H1 (cell line): ENCODE measurements around the gene SNED1. TPM values are rescaled to one million over a fixed set of nuclear protein-coding genes. Genes with fewer than 3 reads are reported as not detected.

Experiments
- CTCF ChIA-PET: fragments of 300-600 bp; sonication (Branson Sonifier 250); formaldehyde crosslinking; loops from one replicate; lab custom pipeline; 2021; ENCODE audit not compliant: partially characterized antibody; lab: Charles Lee
- POLR2A ChIA-PET: fragments of 300-600 bp; sonication (Branson Sonifier 250); formaldehyde crosslinking; loops from one replicate; lab custom pipeline; 2021; ENCODE audit warnings: inconsistent platforms; ENCODE audit not compliant: partially characterized antibody; lab: Charles Lee
- DNase-seq, 2 experiments: peaks; one replicate each; pipeline versions ENCODE4 v3.0.0 to v3.0.0-alpha.2; 2010 to 2022; ENCODE audit warnings: low spot score in 2 of 2, low read depth in 1 of 2, mixed read lengths in 1 of 2
- FAIRE-seq: peaks from 2 replicates; lab custom pipeline; 2011; peaks lifted over from hg19 to GRCh38; lab: Jason Lieb, UNC
- H2AFZ ChIP-seq: 2 replicates; pipeline ENCODE4 v1.8.1; 2012; ENCODE audit warnings: low read length, inconsistent platforms
- H2AK5ac ChIP-seq: 2 replicates; pipeline ENCODE4 v1.6.1; 2013; ENCODE audit warnings: low read depth, low read length
- H2BK120ac ChIP-seq: replicated peaks from 2 replicates; pipeline ENCODE3; 2013; ENCODE audit warnings: low read depth, low read length, inconsistent platforms
- H2BK12ac ChIP-seq: 2 replicates; pipeline ENCODE4 v1.6.1; 2013; ENCODE audit warnings: low read depth, low read length
- H2BK15ac ChIP-seq: 2 replicates; pipeline ENCODE4 v1.6.1; 2013; ENCODE audit warnings: low read length
- H2BK20ac ChIP-seq: 2 replicates; pipeline ENCODE4 v1.6.1; 2013; ENCODE audit warnings: low read length
- H2BK5ac ChIP-seq: 2 replicates; pipeline ENCODE4 v1.6.1; 2013; ENCODE audit warnings: low read depth, low read length
- H3K14ac ChIP-seq: 2 replicates; pipeline ENCODE4 v1.6.1; 2013; ENCODE audit warnings: inconsistent platforms; ENCODE audit not compliant: insufficient read length
- H3K18ac ChIP-seq: 2 replicates; pipeline ENCODE4 v1.6.1; 2013; ENCODE audit warnings: low read length; ENCODE audit errors: extremely low read depth
- H3K23ac ChIP-seq: 2 replicates; pipeline ENCODE4 v1.6.1; 2013; ENCODE audit warnings: inconsistent platforms; ENCODE audit not compliant: insufficient read length
- H3K23me2 ChIP-seq: 2 replicates; pipeline ENCODE4 v1.6.1; 2013; ENCODE audit warnings: low read depth, low read length
- H3K27ac ChIP-seq: 2 replicates; pipeline ENCODE4 v1.6.1; 2011; ENCODE audit warnings: low read depth, low read length, inconsistent platforms
- H3K27me3 ChIP-seq, 4 experiments: replicated peaks in 1 of 4; 1 replicate in 1 of 4; 2 replicates in 3 of 4; pipeline versions ENCODE4 v1.6.1 to v1.8.1; 2011 to 2013; ENCODE audit warnings: low read length in 3 of 4, mild to moderate bottlenecking in 3 of 4, inconsistent platforms in 2 of 4, mixed read lengths in 2 of 4, moderate library complexity in 1 of 4; ENCODE audit not compliant: control insufficient read depth in 3 of 4, insufficient read depth in 3 of 4; ENCODE audit errors: extremely low read depth in 1 of 4
- H3K36me3 ChIP-seq, 4 experiments: 2 replicates each; pipeline versions ENCODE4 v1.6.1 to v1.8.1; 2011 to 2013; ENCODE audit warnings: mild to moderate bottlenecking in 4 of 4, low read length in 3 of 4, moderate library complexity in 2 of 4, control low read depth in 1 of 4, inconsistent platforms in 1 of 4; ENCODE audit not compliant: insufficient read depth in 4 of 4, control insufficient read depth in 2 of 4
- H3K4ac ChIP-seq: replicated peaks from 2 replicates; pipeline ENCODE3; 2013; ENCODE audit warnings: low read length, low read depth, mixed read lengths, inconsistent platforms; ENCODE audit not compliant: insufficient read length
- H3K4me1 ChIP-seq, 4 experiments: replicated peaks in 1 of 4; 1 replicate in 1 of 4; 2 replicates in 3 of 4; pipeline versions ENCODE4 v1.6.1 to v1.8.1; 2011 to 2013; ENCODE audit warnings: low read length in 3 of 4, inconsistent platforms in 2 of 4, mixed read lengths in 1 of 4; ENCODE audit not compliant: insufficient read depth in 4 of 4, control insufficient read depth in 3 of 4
- H3K4me2 ChIP-seq, 2 experiments: 2 replicates each; pipeline versions ENCODE4 v1.6.1 to v1.8.1; 2011 to 2013; ENCODE audit warnings: low read depth in 2 of 2, low read length in 2 of 2, control low read depth in 1 of 2, inconsistent platforms in 1 of 2, mild to moderate bottlenecking in 1 of 2; ENCODE audit not compliant: insufficient read depth in 1 of 2
- H3K4me3 ChIP-seq, 4 experiments: fragments of 200-600, 300-600 bp in 1 of 4; sonication (generic), shearing (Covaris generic), sonication (Bioruptor Twin) in 1 of 4; 2 replicates each; pipeline versions ENCODE4 v1.5.1 to v1.8.1; 2011 to 2016; ENCODE audit warnings: low read length in 4 of 4, low read depth in 3 of 4, control low read depth in 2 of 4, inconsistent platforms in 2 of 4, mild to moderate bottlenecking in 2 of 4, mixed read lengths in 1 of 4, moderate library complexity in 1 of 4; ENCODE audit not compliant: insufficient read depth in 2 of 4; ENCODE audit errors: extremely low read depth in 1 of 4
- H3K56ac ChIP-seq: replicated peaks from 2 replicates; pipeline ENCODE3; 2013; ENCODE audit warnings: low read depth, mild to moderate bottlenecking, mixed read lengths, low read length, inconsistent platforms; ENCODE audit not compliant: insufficient read length
- H3K79me1 ChIP-seq: 2 replicates; pipeline ENCODE4 v1.6.1; 2013; ENCODE audit warnings: low read depth, low read length, control low read depth
- H3K79me2 ChIP-seq, 2 experiments: 2 replicates each; pipeline versions ENCODE4 v1.6.1 to v1.8.1; 2012 to 2013; ENCODE audit warnings: low read length in 2 of 2, mild to moderate bottlenecking in 2 of 2, inconsistent platforms in 1 of 2; ENCODE audit not compliant: insufficient read depth in 2 of 2, control insufficient read depth in 1 of 2
- H3K9ac ChIP-seq, 4 experiments: replicated peaks in 1 of 4; 1 replicate in 1 of 4; 2 replicates in 3 of 4; pipeline versions ENCODE4 v1.6.1 to v1.8.1; 2011 to 2013; ENCODE audit warnings: low read depth in 3 of 4, low read length in 3 of 4, control low read depth in 2 of 4, mild to moderate bottlenecking in 2 of 4, moderate library complexity in 2 of 4, inconsistent platforms in 1 of 4; ENCODE audit errors: extremely low read depth in 1 of 4
- H3K9me3 ChIP-seq, 2 experiments: 2 replicates each; pipeline versions ENCODE4 v1.6.1 to v1.8.1; 2012 to 2013; ENCODE audit warnings: mild to moderate bottlenecking in 2 of 2, moderate library complexity in 2 of 2, control low read depth in 1 of 2, inconsistent platforms in 1 of 2, low read depth in 1 of 2, low read length in 1 of 2, mixed read lengths in 1 of 2; ENCODE audit not compliant: insufficient read depth in 2 of 2
- H4K20me1 ChIP-seq, 2 experiments: replicated peaks in 1 of 2; 2 replicates each; pipeline versions ENCODE3 to v1.8.1; 2011 to 2013; ENCODE audit warnings: inconsistent platforms in 2 of 2, low read length in 2 of 2, mild to moderate bottlenecking in 1 of 2; ENCODE audit not compliant: insufficient read depth in 2 of 2, control insufficient read depth in 1 of 2
- H4K5ac ChIP-seq: 2 replicates; pipeline ENCODE4 v1.6.1; 2013; ENCODE audit warnings: low read length, low read depth, mixed read lengths, inconsistent platforms; ENCODE audit not compliant: insufficient read length
- H4K8ac ChIP-seq: 2 replicates; pipeline ENCODE4 v1.8.0; 2013; ENCODE audit warnings: mild to moderate bottlenecking, moderate library complexity, low read length, inconsistent platforms; ENCODE audit not compliant: insufficient read depth; ENCODE audit errors: extremely low read depth
- H4K91ac ChIP-seq: replicated peaks from 2 replicates; pipeline ENCODE3; 2013; ENCODE audit warnings: low read length, mixed read lengths, inconsistent platforms; ENCODE audit not compliant: insufficient read length
- PHF8 ChIP-seq: fragments of 200-600 bp; sonication (generic); conservative IDR thresholded peaks from 2 replicates; pipeline ENCODE4 v1.7.1; 2012; ENCODE audit warnings: low read depth, mild to moderate bottlenecking, inconsistent platforms, low read length, moderate library complexity
- WGBS, 2 experiments: shearing (Covaris generic) in 1 of 2; methylation state at CpG; one replicate each; pipeline versions ENCODE4 v1.1.6 to v1.1.7; 2013 to 2015; ENCODE audit warnings: low lambda C conversion rate in 2 of 2, mixed read lengths in 2 of 2, inconsistent platforms in 1 of 2, low coverage in 1 of 2, missing lambda C conversion rate in 1 of 2; ENCODE audit not compliant: insufficient replicate concordance in 2 of 2, insufficient coverage in 1 of 2, insufficient read length in 1 of 2; ENCODE audit errors: extremely low coverage in 1 of 2, missing lambda C conversion rate in 1 of 2; 5-methylcytosine and 5-hydroxymethylcytosine counted together
- polyA plus RNA-seq, 7 experiments: library from polyadenylated mRNA; depleted of rRNA in 3 of 7; stranded (reverse) in 5 of 7; unstranded in 2 of 7; fragments of >200 nt in 5 of 7; fragments of 200-250 nt in 2 of 7; gene quantifications; 1 replicate in 5 of 7; 2 replicates in 1 of 7; 4 replicates in 1 of 7; pipeline versions ENCODE4 v1.2.1 to v1.2.3, GENCODE V29; 2011 to 2013; ENCODE audit warnings: missing spikeins in 2 of 7, mixed read lengths in 2 of 7
- total RNA-seq: library from RNA; stranded (reverse); fragmentation: NEBNext Ultra II Directional; extraction: Animal tissue kit (Norgen Biotek cat#: 25700); gene quantifications from 2 replicates; pipeline ENCODE4 v1.2.1, GENCODE V29; 2021

Gene SNED1
- total and polyA plus RNA-seq, 2 of the 8 experiments (the other 6 are each of a cell fraction or from before 2014, with no cell fraction given), result 1.9 TPM

GRCh38 chr2:241123816-241124536, 125.6 kb downstream of the SNED1 start:
- Histone ChIP-seq H2BK20ac (no peak overlapping the region), H2AFZ (no peak overlapping the region), H2BK12ac (no peak overlapping the region), H3K23me2 (no peaks in the 10 kb centered on the region), H3K4ac (no peak overlapping the region), H3K36me3 (peaks cover 6 to 24% (median 16%) of the 10 kb centered on the region in 4 experiments; a peak in 7 of 8 replicates), H3K27me3 (no peaks in the 10 kb centered on the region), H3K79me2 (no peaks in the 10 kb centered on the region), H2BK120ac (no peak overlapping the region), H3K23ac (no peak overlapping the region), H2BK5ac (no peak overlapping the region), H3K4me1 (no peaks in the 10 kb centered on the region), H3K27ac (no peak overlapping the region), H3K4me3 (no peak overlapping the region), H3K4me2 (no peak overlapping the region), H4K91ac (no peak overlapping the region), H3K79me1 (no peaks in the 10 kb centered on the region), H3K56ac (no peak overlapping the region), H2AK5ac (no peak overlapping the region), H4K5ac (no peak overlapping the region), H4K8ac (no peak overlapping the region), H3K14ac (no peak overlapping the region), H3K9ac (no peak overlapping the region), H4K20me1 (peaks cover 0 to 2% of the 10 kb centered on the region in 2 experiments), H3K18ac (no peak overlapping the region), H3K9me3 (no peaks in the 10 kb centered on the region), H2BK15ac (no peak overlapping the region)
- ChIA-PET POLR2A (interaction anchor here (0.6 to 1.0 kb wide), 3 partner anchors 10 to 18 kb away, joined by 3 to 4 read pairs (median 3); no protein-coding TSS in a partner anchor), CTCF (interaction anchor here (0.6 to 1.7 kb wide), 3 partner anchors 13 to 137 kb away, joined by 3 to 5 read pairs (median 4); no protein-coding TSS in a partner anchor)
- DNase-seq, result no peak
- FAIRE-seq, result no peak
- no peak for TF ChIP-seq PHF8
- 95% methylated on average over 16 of the region's 16 CpGs; no CpG with 5 or more reads in 1 of the 2 experiments for WGBS, 2 experiments
